Measurements from ENCODE around the gene C12orf75. TPM values are rescaled to one million over a fixed set of nuclear protein-coding genes. Genes with fewer than 3 reads are reported as not detected.

Gene C12orf75
- total and polyA plus RNA-seq, 12 donors: 6.0 to 94.2 (median 10.3) TPM

DNA sequence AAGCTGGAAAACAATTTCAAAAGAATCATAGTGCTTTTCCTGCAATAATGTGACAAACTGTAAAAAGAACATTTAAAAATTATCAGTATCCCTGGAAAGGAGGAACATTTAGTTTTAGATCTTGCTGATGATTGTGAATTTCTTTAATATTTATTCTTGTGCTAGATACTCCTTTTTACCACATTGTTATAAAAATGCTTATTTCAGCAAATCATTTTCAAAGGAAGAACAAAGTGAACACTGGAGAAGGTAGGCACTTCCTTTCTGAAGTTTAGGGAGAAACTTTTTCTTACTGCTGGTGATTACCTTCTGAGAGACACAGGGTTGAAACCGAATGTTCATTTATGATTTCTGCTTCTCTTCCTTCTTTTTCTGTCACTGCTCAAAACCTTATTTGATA lies 45.1 kb upstream of the C12orf75 start:
- Histone ChIP-seq H3K27ac (no peak overlapping the region), H3K27me3 (peaks cover 12% of the 10 kb centered on the region), H3K36me3 (replicated peaks in 1 of 2) (no peaks in the 10 kb centered on the region), H3K9me3 (replicated peaks in 1 of 3) (no peaks in the 10 kb centered on the region), H3K4me1 (replicated peaks in 1 of 2) (no peaks in the 10 kb centered on the region), H3K4me3 (no peak overlapping the region)
- 61 to 92% (median 81%) methylated on average over 1 of the region's 1 CpG for WGBS, 4 donors
- DNase-seq: no peak
- intact Hi-C loops (cut with DNase I): loop anchor here in 1 of 2 donors (10.0 kb wide), 1 partner anchor 99 kb away; no protein-coding TSS in a partner anchor
- TF ChIP-seq POLR2A (IDR thresholded peaks at IDR 0.05) (no peak), CTCF (IDR thresholded peaks at IDR 0.05) (no peak)

- peaks cover 12% of the 10 kb centered on the region for H3K27me3 ChIP-seq
- no peak overlapping the region for H3K4me3 ChIP-seq
- whole genome bisulfite sequencing, 4 donors: 57 to 83% (median 67%) methylated on average over 1 of the region's 1 CpG
- no peaks in the 10 kb centered on the region for H3K9me3 ChIP-seq (replicated peaks in 1 of 3)
- H3K27ac ChIP-seq: no peak overlapping the region
- intact Hi-C loops (cut with DNase I): loop anchor here in 1 of 2 donors (10.0 kb wide), 1 partner anchor 97 kb away; no protein-coding TSS in a partner anchor
- no peaks in the 10 kb centered on the region for H3K4me1 ChIP-seq (replicated peaks in 1 of 2)
- no peak for TF ChIP-seq POLR2A (IDR thresholded peaks at IDR 0.05)
- no peak for TF ChIP-seq CTCF (IDR thresholded peaks at IDR 0.05)
- DNase-seq: no peak
- no peaks in the 10 kb centered on the region for H3K36me3 ChIP-seq (replicated peaks in 1 of 2)
Measured at GRCh38 chr12:105287408-105287807, 43.1 kb upstream of the C12orf75 start.

DNA sequence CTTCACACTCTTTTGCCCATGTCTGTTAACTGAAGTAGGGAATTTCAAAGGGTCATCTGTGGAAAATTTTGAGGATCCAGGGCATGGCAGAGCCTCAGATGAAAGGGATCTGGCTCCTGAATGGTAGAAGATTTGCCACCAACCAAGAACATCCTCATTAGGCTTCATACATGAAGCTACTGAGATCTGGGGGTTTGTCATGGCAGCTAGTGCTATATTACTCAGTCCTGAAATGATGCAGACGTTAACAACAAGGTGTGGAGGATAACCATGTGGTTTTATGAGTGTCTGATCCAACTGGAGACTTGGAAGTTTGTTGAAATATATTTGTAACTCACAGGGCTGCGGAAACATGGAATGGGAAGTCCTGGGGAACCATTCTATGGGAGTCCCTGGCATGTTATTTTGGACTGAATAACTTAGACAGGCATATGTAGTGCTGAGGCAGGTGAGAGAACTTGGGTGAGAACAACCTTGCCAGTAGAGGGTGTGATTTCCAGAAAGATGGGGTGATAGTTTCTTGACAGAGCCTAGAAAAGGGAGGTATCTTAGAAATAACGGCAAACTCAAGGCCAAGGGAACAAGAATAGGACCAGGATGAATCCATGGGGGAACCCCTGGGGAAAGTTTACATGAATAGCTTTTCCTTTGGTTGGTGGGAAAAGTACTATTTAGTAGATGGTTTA lies 42.0 kb upstream of the C12orf75 start:
- TF ChIP-seq CTCF (IDR thresholded peaks at IDR 0.05) (no peak), POLR2A (IDR thresholded peaks at IDR 0.05) (no peak)
- H3K4me3 ChIP-seq: no peak overlapping the region
- H3K27ac ChIP-seq: no peak overlapping the region
- no peaks in the 10 kb centered on the region for H3K4me1 ChIP-seq (replicated peaks in 1 of 2)
- intact Hi-C loops (cut with DNase I): loop anchor here in 1 of 2 donors (10.0 kb wide), 1 partner anchor 96 kb away; no protein-coding TSS in a partner anchor
- no peaks in the 10 kb centered on the region for H3K9me3 ChIP-seq (replicated peaks in 1 of 3)
- no peaks in the 10 kb centered on the region for H3K36me3 ChIP-seq (replicated peaks in 1 of 2)
- WGBS, 4 donors: 53 to 80% (median 75%) methylated on average over 3 of the region's 3 CpGs
- no peak for DNase-seq
- peaks cover 6% of the 10 kb centered on the region for H3K27me3 ChIP-seq

- H3K36me3 ChIP-seq (replicated peaks in 1 of 2): no peaks in the 10 kb centered on the region
- peaks cover 6% of the 10 kb centered on the region for H3K27me3 ChIP-seq
- 75 to 88% (median 85%) methylated on average over 6 of the region's 6 CpGs for WGBS, 4 donors
- no peaks in the 10 kb centered on the region for H3K4me1 ChIP-seq (replicated peaks in 1 of 2)
- intact Hi-C loops (cut with DNase I): loop anchor here in 1 of 2 donors (10.0 kb wide), 1 partner anchor 95 kb away; no protein-coding TSS in a partner anchor
- H3K27ac ChIP-seq: no peak overlapping the region
- TF ChIP-seq CTCF (IDR thresholded peaks at IDR 0.05): no peak
- TF ChIP-seq POLR2A (IDR thresholded peaks at IDR 0.05): no peak
- no peaks in the 10 kb centered on the region for H3K9me3 ChIP-seq (replicated peaks in 1 of 3)
- DNase-seq: no peak
- H3K4me3 ChIP-seq: no peak overlapping the region
Measured at GRCh38 chr12:105289114-105289904, 41.2 kb upstream of the C12orf75 start.

All from adrenal gland (tissue), 12 donors.